Progenitor cell of endocrine pancreas (in vitro differentiated cells): ENCODE data around the gene FBXO11. TPM values are rescaled to one million over a fixed set of nuclear protein-coding genes. Genes with fewer than 3 reads are reported as not detected.

Experiments
- DNase-seq: peaks from one replicate; pipeline ENCODE4 v3.0.0; 2021; ENCODE audit warnings: low spot score; ENCODE audit not compliant: unreplicated experiment
- H3K27ac Mint-ChIP-seq: 2 replicates; pipeline ENCODE4 v1.8.0; 2021; ENCODE audit warnings: mild to moderate bottlenecking, moderate library complexity, mixed read lengths
- H3K27me3 Mint-ChIP-seq: 2 replicates; pipeline ENCODE4 v1.8.0; 2021; ENCODE audit warnings: mixed read lengths
- H3K36me3 Mint-ChIP-seq: 2 replicates; pipeline ENCODE4 v1.8.0; 2022; ENCODE audit warnings: mixed read lengths; ENCODE audit not compliant: insufficient read depth
- H3K4me1 Mint-ChIP-seq: 2 replicates; pipeline ENCODE4 v1.8.0; 2021; ENCODE audit warnings: low read depth, mixed read lengths
- H3K4me3 Mint-ChIP-seq: 2 replicates; pipeline ENCODE4 v1.8.0; 2021; ENCODE audit warnings: low read depth, mild to moderate bottlenecking, moderate library complexity, mixed read lengths
- H3K9me3 Mint-ChIP-seq: 2 replicates; pipeline ENCODE4 v1.8.0; 2021; ENCODE audit warnings: low read depth, mixed read lengths
- CTCF ChIP-seq: fragments of 200-600 bp; sonication (generic); IDR thresholded peaks from one replicate; pipeline ENCODE4 v1.5.0; 2021; ENCODE audit warnings: antibody characterized with exemption, mild to moderate bottlenecking; ENCODE audit not compliant: unreplicated experiment
- total RNA-seq: library from RNA; stranded (reverse); gene quantifications from 2 replicates; pipeline ENCODE4 v1.2.1, GENCODE V29; 2021

FBXO11 gene
- total RNA-seq, 1 donor from 2014 or later: 96.5 TPM

- no peaks in the 10 kb centered on the region for H3K36me3 Mint-ChIP-seq
- no peak overlapping the region for H3K27ac Mint-ChIP-seq
- TF ChIP-seq CTCF: peak; percentile 99
- H3K4me1 Mint-ChIP-seq: peaks cover 1% of the 10 kb centered on the region
- DNase-seq: peak; percentile 78
- H3K27me3 Mint-ChIP-seq: peaks cover 17% of the 10 kb centered on the region
- H3K4me3 Mint-ChIP-seq: no peak overlapping the region
- H3K9me3 Mint-ChIP-seq: peaks cover 5% of the 10 kb centered on the region
These were observed 138.3 kb downstream of the FBXO11 start for GRCh38 chr2:47767880-47768609.

GRCh38 chr2:47767497-47767844 is 138.8 kb downstream of the FBXO11 start:
- no peak for TF ChIP-seq CTCF
- no peak overlapping the region for H3K4me3 Mint-ChIP-seq
- peaks cover 17% of the 10 kb centered on the region for H3K27me3 Mint-ChIP-seq
- H3K9me3 Mint-ChIP-seq: peaks cover 5% of the 10 kb centered on the region
- H3K36me3 Mint-ChIP-seq: no peaks in the 10 kb centered on the region
- no peaks in the 10 kb centered on the region for H3K4me1 Mint-ChIP-seq
- no peak for DNase-seq
- H3K27ac Mint-ChIP-seq: no peak overlapping the region

GRCh38 chr2:47751856-47752414 is 154.4 kb downstream of the FBXO11 start:
- peaks cover 5% of the 10 kb centered on the region for H3K4me1 Mint-ChIP-seq
- H3K36me3 Mint-ChIP-seq: no peaks in the 10 kb centered on the region
- H3K27me3 Mint-ChIP-seq: no peaks in the 10 kb centered on the region
- H3K4me3 Mint-ChIP-seq: no peak overlapping the region
- no peak overlapping the region for H3K27ac Mint-ChIP-seq
- H3K9me3 Mint-ChIP-seq: peaks cover 2% of the 10 kb centered on the region
- DNase-seq: no peak
- TF ChIP-seq CTCF: no peak

GRCh38 chr2:47747878-47748277 is 158.4 kb downstream of the FBXO11 start:
- H3K27me3 Mint-ChIP-seq: peaks cover 6% of the 10 kb centered on the region
- peaks cover 6% of the 10 kb centered on the region for H3K9me3 Mint-ChIP-seq
- H3K27ac Mint-ChIP-seq: no peak overlapping the region
- no peak for DNase-seq
- no peaks in the 10 kb centered on the region for H3K4me1 Mint-ChIP-seq
- no peaks in the 10 kb centered on the region for H3K36me3 Mint-ChIP-seq
- no peak for TF ChIP-seq CTCF
- H3K4me3 Mint-ChIP-seq: no peak overlapping the region

GRCh38 chr2:47744074-47744473 is 162.2 kb downstream of the FBXO11 start:
- Mint-ChIP-seq H3K4me3 (no peak overlapping the region), H3K36me3 (no peaks in the 10 kb centered on the region), H3K27ac (no peak overlapping the region), H3K9me3 (peaks cover 6% of the 10 kb centered on the region), H3K27me3 (peaks cover 10% of the 10 kb centered on the region), H3K4me1 (peaks cover 6% of the 10 kb centered on the region)
- TF ChIP-seq CTCF: no peak
- no peak for DNase-seq
